Body of pancreas (tissue), 4 donors: ENCODE data around the gene FOLR2.

Experiments used
- POLR2A ChIP-seq, 3 donors: fragments of 450-650 bp; IDR thresholded peaks; one replicate each; pipeline ENCODE4 v1.6.1; 2016; ENCODE audit warnings: antibody characterized with exemption in 3 of 3, mild to moderate bottlenecking in 2 of 3
- TF ChIP-seq, protein P1 (sequence below), 7 experiments: fragments of 450-650 bp in 4 of 7; fragments of 200-600 bp in 3 of 7; sonication (generic) in 3 of 7; IDR thresholded peaks; one replicate each; pipeline ENCODE4 v1.5.1; 2016 to 2019; ENCODE audit warnings: antibody characterized with exemption in 7 of 7

DNA sequence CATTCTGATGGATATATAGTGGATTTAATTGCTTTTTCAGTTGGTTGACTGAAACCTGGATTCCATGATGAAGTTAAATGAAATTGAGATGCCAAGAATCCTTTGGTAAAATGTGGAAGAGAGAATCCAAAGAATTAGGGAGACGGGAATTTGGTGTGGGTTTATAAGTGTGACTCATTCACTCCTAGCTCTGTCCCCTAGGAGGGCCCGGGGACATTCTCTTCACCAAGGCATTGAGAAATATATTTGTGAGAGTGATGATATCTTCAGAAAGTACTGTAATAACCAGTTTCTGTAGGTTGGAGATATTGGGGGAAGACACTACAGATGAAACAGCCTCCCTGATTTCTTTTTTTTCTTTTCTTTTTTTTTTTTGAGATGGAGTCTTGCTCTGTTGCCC, 41.0 kb downstream of the FOLR2 start:
- TF ChIP-seq, protein P1, sequence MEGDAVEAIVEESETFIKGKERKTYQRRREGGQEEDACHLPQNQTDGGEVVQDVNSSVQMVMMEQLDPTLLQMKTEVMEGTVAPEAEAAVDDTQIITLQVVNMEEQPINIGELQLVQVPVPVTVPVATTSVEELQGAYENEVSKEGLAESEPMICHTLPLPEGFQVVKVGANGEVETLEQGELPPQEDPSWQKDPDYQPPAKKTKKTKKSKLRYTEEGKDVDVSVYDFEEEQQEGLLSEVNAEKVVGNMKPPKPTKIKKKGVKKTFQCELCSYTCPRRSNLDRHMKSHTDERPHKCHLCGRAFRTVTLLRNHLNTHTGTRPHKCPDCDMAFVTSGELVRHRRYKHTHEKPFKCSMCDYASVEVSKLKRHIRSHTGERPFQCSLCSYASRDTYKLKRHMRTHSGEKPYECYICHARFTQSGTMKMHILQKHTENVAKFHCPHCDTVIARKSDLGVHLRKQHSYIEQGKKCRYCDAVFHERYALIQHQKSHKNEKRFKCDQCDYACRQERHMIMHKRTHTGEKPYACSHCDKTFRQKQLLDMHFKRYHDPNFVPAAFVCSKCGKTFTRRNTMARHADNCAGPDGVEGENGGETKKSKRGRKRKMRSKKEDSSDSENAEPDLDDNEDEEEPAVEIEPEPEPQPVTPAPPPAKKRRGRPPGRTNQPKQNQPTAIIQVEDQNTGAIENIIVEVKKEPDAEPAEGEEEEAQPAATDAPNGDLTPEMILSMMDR (IDR thresholded peaks at IDR 0.05) = no peak
- TF ChIP-seq POLR2A (IDR thresholded peaks at IDR 0.05) = no peak
